AG09309 (cell line): ENCODE data around the gene NKAIN2.

Experiments used
- DNase-seq: peaks from one replicate; pipeline ENCODE4 v3.0.0-alpha.2; 2010; ENCODE audit warnings: low read depth
- H3K4me3 ChIP-seq: 2 replicates; pipeline ENCODE4 v1.5.1; 2011; ENCODE audit warnings: mild to moderate bottlenecking, low read depth, low read length, moderate library complexity; ENCODE audit not compliant: control insufficient read depth
- TF ChIP-seq, protein P1 (sequence below): IDR thresholded peaks from 2 replicates; pipeline ENCODE4 v1.5.1; 2011; ENCODE audit warnings: mild to moderate bottlenecking, low read depth, low read length, inconsistent platforms; ENCODE audit not compliant: insufficient read depth, control insufficient read depth; ENCODE audit errors: missing control alignments

NKAIN2 gene

DNA sequence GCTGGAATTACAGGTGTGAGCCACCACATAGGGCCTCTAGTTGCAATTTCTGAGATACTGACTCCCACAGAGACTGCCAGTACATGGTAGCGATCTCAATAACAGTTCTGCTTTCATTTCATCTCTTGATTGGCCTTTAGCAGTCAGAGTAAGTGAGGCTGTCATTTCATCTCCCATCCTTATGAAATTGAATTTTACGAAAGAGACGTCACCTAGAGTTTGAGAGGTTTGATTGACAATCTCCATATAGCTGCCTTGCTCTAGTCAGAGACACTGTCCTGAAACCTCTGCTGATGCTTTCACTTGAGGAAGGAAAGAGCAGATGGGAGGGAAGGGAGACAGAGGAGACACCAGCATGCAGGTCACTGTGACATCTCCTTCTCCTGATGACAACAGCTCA, 466.1 kb downstream of the NKAIN2 start:
- no peak for DNase-seq

DNA sequence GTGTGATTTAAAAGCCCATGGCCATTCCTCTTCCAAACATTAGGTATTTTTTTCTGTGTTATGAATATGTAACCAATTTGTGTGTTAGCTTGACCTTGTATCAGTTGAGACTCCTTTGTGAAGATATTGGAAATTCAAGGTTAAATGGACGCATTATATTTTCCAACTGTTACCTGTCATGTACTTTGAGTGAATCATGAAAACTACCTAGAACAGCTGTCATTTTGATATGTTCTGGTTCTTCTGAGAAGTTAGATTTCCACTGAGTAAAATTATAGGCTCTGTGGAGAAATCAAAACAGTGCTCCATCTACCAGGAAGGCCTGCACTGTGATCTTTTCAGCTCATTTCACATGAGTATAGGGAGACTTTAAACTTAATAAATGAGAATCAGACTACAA, 470.0 kb downstream of the NKAIN2 start:
- H3K4me3 ChIP-seq = no peak overlapping the region
- TF ChIP-seq, protein P1, sequence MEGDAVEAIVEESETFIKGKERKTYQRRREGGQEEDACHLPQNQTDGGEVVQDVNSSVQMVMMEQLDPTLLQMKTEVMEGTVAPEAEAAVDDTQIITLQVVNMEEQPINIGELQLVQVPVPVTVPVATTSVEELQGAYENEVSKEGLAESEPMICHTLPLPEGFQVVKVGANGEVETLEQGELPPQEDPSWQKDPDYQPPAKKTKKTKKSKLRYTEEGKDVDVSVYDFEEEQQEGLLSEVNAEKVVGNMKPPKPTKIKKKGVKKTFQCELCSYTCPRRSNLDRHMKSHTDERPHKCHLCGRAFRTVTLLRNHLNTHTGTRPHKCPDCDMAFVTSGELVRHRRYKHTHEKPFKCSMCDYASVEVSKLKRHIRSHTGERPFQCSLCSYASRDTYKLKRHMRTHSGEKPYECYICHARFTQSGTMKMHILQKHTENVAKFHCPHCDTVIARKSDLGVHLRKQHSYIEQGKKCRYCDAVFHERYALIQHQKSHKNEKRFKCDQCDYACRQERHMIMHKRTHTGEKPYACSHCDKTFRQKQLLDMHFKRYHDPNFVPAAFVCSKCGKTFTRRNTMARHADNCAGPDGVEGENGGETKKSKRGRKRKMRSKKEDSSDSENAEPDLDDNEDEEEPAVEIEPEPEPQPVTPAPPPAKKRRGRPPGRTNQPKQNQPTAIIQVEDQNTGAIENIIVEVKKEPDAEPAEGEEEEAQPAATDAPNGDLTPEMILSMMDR = no peak
- no peak for DNase-seq

More for the DNA sequence above, 466.1 kb downstream of the NKAIN2 start:
- H3K4me3 ChIP-seq = no peak overlapping the region
- TF ChIP-seq, protein P1 = no peak

DNA sequence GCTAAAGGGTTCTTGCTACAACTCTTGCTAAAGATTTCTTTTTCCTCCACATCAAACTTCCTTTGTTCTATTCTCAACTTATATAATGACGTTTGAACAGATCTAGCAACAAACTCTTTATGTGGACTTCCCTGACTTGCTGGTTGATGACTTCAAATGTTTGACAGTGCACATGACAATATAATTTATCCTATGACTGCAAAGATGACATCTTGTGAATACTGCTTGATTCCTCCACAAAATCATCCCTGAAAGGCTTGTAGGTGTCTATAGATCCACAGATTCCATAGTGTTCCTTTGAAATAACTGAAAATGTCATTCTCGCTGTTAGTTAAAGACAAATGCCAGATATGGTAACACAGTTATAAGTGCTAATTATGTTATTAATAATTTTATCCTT, 478.9 kb downstream of the NKAIN2 start:
- H3K4me3 ChIP-seq = no peak overlapping the region
- no peak for DNase-seq
- TF ChIP-seq, protein P1 = no peak

DNA sequence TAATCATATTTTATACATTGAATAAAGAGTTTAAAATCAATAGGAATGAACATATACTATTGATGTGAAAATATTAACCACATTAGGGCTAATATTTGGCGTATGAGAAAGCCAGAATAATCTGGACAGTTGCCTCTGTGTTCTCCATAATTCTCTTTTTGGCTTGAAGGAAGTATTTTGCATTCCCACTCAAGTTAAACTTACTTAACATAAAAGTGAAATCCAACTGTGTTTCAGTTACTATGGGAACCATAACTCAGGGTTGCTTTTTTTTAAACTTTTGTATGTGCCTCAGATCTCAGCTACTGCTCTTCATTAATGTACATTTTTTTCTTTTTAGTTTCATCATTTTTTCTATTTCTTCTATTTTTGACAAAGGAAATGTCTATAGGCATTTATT, 479.8 kb downstream of the NKAIN2 start:
- H3K4me3 ChIP-seq = no peak overlapping the region
- no peak for DNase-seq
- TF ChIP-seq, protein P1 = no peak

DNA sequence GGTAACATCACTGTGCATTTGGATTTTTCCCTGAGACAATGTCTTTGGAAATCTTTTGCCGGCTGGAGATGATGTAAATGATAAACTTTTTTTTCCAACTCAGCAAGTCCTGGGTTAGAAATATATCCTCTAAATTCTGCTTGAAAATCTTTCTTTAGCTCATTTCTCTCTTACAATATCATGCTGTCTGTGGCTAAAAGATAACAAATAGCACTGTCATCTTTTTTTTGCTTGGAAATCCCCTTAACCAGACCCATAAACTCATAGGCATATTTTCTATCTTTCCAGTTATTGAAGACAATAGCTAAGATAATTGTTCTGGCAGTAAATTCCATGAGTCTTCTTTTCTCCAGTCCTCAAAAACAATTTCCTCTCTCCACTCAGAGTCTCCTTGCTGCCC, 481.5 kb downstream of the NKAIN2 start:
- TF ChIP-seq, protein P1 = no peak
- no peak overlapping the region for H3K4me3 ChIP-seq
- no peak for DNase-seq

DNA sequence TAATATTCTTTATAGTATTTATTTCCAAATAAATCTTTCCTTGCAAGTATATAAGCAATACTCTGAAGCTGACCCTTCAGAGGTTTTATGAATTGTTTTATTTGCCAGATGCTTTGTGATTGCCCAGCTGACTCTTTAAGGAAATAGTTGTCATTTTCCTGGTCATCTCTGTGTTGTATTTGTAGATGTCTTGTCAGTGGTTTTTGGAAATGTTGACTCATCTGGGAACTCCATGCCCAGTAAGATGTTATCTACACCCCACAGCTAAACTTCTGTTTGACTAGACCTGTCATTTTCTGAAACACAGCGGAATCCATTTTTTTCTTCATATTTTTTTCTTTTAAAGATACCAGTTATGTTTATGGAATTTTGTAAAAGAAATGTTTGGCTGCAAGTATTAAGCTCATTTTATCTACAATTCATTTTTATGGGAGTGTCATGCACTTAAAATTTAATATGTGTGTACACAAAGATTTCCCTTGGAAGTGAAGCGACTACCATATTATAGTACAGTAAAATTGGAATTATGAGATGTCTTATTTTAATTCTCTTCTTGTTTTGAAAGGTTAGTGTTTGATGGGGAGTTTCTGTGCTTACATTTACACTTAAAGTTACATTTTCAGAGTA, 491.0 kb downstream of the NKAIN2 start:
- DNase-seq = no peak
- no peak overlapping the region for H3K4me3 ChIP-seq
- TF ChIP-seq, protein P1 = no peak
